Stimulated activated CD8-positive, alpha-beta memory T cell treated with anti-CD3 and anti-CD28 coated beads, Interleukin-7, amount 100 ng/mL, for 48 hours (primary cell): Measurements from ENCODE around the gene ZP2.
A peak's percentile ranks its signal among the peaks of the same experiment; 100 is the strongest.
"Not testable (repeated sequence)": the region's sequence is repeated elsewhere in the genome, so short reads cannot be mapped to it uniquely, and the experiment has no call there.

Experiments
- DNase-seq, 2 donors: peaks; one replicate each; pipeline ENCODE4 v3.0.0-alpha.2; 2020; ENCODE audit warnings: low read depth in 1 of 2; ENCODE audit errors: extremely low read depth in 1 of 2

The ZP2 gene

DNA sequence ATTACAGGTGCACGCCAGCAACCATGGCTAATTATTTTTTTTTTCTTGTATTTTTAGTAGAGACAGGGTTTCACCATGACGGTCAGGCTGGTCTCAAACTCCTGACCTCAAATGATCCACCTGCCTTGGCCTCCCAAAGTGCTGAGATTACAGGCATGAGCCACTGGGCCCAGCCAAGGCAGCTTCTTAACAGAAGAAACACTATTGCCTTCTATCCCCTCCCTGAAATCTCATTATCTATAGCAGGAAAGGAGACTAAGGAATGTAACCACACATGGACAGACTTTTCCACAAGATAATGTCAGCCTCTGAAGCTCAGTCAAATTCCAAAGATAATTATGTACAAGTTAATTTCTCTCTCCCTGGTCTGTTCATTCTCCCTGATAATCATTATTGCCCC is 5.7 kb upstream of the ZP2 start:
- no peak for DNase-seq

DNA sequence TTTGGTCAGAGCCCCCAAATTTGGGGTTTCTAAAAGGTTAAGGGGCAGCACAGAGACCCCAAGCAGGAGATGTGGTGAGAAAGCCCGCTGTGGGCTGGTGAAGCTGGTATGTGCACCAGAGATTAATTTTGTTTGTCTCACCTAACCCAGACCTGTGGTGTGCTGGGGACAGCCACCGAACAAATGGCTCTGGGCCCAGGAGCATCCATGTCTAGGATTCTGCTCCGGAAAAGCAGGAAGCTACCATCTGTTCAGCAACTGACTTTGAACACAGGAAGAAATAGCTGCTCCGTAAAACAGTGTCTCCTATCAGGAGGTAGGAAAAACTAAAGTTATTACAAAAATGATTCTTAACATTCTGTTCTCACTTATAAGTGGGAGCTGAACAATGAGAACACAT is 2.7 kb upstream of the ZP2 start:
- DNase-seq, result no peak

DNA sequence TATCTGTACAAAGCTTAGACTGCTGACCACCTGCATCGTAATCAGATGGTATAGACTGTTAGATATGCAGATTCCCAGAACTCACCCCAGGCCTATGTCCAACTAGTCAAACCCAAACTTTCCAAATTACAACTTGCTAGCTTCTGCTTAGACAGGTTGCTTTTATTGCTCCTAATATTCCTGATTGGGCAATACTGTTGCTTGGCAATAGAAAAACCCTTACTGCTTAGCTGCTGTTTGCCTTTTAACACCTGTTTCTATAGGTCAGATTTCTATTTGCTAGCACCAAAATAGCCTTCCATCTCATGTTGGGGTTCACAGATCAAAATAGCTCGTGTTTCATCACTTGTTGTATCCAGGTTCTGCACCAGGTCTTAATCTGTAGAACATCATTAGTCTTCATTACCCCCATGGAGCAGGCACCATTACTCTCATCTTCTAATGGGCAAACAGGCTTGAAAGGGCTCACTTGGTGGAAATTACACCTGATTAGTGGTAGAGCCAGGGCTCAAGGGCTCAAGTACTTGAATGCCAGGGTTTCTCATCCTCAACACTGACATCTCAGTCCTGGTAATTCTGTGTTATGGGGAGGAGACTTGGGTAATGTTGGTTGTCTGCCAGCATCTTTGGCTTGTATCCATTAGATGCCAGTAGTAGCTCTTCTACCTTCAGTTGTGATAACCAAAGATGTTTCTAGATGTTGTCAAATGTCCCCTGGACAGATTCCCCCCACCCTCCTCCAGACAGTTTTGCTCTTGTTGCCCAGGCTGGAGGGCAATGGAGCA is 2.7 kb downstream of the ZP2 start:
- no peak for DNase-seq

DNA sequence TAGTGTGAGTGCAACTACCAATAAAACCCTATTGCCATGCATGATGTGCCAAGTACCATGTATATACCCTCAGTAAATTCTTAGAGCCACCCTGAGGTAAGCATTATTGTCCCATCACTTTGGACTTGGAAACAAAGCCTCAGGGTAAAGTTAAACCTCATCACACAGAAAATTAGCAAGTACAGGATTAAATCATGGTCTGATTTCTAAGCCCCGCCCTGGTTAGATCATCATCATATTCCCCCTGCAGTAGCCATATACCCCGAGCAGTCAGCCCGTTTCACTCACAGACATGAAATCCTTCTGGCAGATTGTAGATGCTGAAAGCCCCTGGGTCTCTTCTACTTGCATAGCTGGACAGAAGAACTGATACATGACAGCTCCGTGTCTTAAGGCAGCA is 4.8 kb downstream of the ZP2 start:
- no peak for DNase-seq

DNA sequence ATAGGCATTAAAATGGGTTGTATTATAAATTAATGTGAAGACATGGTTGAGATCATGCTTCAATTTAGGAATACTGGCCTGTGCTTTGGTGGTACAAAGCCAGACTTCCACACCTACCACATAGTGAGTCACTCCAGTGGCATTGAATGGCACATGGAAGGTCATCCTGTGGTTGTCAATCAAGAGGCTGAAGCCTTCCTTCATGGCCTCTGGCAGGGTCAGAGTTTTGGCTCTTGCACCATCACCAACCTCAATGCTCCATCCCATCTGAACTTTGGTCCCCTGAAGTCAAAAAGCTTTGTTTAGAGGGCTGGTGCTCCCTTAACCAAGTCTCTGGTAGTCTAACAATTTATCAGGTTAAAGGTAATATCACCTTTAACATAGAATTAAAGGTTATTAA is 6.1 kb downstream of the ZP2 start:
- no peak for DNase-seq

DNA sequence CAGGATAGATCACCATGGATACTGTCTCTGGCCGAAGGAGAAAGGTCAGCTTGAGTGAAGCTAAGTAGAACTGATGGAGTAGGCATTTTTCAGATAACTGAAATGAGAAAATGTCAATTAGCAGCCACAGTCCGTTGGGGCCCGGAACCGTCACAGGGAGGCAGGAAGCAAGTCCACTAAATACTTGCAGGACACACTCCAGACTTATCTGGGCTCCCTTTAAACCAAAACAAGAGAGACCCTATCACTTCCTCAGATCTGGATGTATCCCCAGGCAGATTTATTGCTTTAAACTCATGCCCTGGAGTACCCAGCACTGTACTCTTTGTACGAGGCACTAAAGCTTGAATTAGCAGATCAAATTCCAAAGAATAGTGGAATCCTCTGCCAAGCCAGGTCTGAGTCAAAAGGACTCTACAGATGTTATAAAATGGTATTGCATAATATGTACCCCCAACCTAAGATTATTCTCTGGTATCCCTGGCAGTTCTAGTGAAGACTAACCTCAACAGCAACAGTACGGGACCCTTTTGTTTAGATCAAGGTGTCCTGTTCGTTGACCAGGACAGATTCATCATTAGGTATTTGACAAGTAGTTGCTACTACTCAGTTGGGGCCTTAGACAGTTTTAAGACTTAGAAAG is 8.1 kb downstream of the ZP2 start:
- no peak for DNase-seq

DNA sequence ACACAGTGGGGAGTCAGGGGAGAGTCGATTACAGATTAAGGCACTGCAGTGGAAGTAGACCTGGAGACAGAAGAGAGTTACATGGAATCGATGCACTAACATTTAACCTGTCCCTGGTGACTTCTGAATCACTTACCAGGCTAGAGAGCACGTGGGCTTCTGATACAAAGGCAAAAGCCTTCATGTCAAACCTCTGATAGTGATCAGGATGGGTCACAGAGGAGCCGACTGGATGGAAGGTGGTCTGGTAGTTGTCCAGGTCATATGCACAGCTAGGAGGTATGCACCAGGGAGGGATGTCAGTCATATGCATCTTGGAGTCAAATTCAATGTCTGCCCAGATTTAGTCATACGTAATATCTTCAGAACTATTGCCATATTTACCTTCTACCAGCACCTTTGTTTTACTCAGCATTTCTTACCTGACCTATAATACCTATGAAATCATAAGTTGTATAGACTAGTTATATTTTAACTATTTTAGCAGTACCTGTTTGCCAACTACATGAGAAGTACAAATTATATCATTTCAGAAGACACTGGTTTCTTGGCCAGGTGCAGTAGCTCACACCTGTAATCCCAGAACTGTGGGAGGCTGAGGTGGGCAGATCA is 11.7 kb downstream of the ZP2 start:
- no peak for DNase-seq

DNA sequence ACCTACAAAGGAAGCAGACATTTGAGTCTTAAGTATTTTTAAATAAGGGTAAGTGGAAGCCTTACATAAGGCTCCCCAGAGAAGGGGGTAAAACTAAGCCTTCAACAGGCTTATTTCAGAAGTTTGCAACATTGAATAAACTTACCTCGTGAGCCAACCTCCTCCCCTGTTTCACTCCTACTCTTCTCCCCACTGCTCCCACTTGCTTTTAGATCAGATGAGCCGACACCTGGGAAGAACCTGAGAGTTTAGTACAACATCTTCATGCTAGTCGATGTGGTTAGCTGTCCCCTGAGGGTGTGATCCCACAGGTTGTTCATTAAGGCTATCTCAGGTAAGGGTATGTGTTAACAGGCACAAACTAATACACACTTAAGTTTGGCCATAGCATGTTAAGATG is 13.8 kb downstream of the ZP2 start:
- DNase-seq, result no peak

DNA sequence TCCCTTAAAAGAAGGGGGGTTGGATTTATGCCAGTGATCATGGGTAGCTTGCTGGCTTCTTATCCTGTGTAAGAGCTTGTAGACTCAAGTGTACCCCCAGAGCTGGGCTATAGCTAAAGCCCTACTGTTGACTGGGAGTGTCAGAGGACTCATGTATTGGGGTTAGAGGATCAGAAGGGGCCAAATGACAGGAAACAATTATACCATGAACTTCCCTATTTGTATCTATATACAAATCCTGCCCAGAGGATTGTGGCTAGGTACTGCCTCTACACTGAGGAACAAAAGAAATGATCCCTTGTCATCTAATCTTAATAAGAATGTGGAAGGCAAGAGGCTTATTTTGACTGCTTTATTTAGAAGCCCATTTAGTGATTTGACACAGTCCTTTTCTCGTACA is 14.3 kb downstream of the ZP2 start:
- no peak for DNase-seq

DNA sequence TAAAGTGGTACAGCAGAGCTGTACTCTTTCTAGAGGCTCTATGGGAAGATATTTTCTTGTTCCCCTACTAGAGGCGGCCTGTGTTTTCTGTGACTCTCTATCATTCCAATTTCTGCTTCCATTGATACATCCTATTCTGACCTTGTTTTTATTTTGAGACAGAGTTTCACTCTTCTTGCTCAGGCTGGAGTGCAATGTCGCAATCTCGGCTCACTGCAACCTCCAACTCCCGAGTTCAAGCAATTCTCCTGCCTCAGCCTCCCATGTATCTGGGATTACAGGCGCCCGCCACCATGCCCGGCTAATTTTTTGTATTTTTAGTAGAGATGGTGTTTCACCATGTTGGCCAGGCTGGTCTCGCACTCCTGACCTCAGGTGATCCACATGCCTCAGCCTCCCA is 16.0 kb downstream of the ZP2 start:
- not testable (repeated sequence) for DNase-seq

DNA sequence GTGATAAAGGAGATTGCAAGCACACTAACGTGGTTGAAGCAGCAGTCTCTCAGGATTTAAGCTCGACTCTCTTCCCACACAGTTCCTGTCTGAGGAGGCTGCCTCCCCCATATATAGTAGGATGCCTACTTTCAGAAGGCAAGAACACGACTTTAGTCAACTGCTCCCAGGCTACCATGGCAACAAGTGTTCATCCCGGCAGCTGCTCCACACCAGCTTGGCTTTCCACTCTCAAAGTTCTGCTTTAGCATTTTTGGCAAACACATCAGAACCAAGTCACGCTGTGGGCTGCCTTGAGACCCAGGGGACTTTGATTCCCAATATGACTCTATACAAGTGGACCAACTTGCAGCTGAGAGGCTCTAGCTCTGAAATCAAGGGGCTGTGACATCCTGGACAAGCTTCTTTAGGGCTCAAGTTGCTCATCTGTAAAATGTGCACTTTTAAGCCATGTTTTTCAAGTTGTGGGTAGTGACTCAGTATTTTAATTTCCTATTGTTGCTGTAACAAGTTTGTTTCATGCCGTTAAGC is 16.5 kb downstream of the ZP2 start:
- no peak for DNase-seq

DNA sequence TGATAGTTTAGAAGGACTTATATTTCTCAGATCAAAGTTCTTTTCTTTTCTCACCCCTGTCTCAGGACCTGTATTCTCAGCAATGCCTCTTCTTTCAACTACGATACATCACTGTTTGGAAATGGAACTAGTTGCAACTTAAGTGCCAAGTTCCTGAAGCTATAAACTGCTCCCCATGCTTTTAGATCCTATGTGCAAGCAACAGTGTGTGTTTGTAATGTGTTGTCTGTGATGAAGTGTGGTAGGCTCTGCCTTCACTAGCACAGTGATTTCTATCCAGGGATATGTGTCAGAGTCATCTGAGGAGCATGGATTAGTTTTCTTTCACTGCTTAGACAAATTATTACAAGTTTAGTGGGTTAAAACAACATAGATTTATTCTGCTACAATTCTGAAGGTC is 18.4 kb downstream of the ZP2 start:
- no peak for DNase-seq

DNA sequence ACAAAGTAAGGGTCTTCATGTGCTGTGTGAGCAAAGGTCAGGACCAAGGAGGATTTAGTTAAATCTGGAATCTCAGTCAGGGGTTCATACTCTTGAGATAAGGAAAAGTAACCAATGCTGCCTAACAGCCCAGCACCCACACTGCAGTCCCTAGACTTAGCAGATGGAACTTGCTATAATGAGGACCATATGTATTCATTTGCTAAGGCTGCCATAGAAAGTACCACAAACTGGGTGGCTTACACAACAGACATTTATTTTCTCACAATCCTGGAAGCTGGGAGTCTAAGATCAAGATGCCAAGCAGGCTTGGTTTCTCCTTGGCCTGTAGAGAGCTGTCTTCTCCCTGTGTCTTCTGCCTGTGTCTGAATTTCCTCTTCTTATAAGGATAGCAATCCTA is 20.8 kb downstream of the ZP2 start:
- no peak for DNase-seq

DNA sequence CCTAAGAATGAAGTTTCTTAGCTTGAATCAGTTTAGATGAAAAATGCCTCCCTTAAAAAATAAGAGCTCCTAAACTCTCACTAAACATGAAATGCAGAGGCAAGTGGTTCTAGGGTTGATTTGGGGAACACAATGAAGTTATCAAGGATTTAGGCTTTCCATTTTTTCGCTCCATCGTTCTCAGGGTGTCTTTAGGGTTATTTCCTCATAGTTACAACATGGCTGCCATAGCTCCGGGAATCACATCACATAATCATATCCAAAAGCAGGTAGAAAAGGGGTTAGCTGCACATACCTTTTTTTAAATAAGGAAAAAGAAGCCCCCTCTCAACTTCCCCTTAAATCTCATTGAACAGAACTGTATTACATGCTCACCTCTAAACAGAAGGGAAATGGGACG is 21.4 kb downstream of the ZP2 start:
- DNase-seq, result no peak

DNA sequence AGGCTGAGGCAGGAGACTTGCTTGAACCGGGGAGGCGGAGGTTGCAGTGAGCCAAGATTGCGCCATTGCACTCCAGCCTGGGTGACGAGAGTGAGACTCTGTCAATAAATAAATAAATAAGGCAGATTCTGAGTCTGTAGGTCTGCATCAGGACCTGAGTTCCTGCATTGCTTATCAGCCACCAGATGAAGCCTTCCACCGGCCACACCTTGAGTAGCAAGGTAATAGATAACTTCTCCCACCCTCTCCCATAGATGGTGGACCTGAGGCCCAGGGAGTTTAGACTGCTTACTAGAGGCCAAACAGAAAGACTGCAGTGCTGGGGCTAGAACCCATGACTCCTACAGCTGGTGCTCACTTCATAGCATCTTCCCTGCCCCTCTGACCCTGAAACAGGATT is 22.1 kb downstream of the ZP2 start:
- DNase-seq, result no peak

DNA sequence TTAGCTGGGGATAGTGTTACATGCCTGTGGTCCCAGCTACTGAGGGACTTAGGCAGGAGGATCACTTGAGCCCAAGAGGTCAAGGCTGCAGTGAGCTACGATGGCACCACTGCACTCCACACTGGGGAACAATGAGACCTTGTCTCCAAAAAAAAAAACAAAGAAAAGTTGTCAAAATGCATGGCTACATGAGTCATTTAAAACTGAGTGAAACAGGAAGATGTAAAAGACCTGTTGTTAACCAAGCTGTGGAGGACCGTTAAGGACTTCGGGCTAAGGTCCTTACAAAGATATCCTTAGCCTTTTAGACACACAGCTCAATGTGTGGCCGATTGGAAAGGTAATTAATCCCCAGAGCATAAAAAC is 25.1 kb downstream of the ZP2 start:
- no peak for DNase-seq

DNA sequence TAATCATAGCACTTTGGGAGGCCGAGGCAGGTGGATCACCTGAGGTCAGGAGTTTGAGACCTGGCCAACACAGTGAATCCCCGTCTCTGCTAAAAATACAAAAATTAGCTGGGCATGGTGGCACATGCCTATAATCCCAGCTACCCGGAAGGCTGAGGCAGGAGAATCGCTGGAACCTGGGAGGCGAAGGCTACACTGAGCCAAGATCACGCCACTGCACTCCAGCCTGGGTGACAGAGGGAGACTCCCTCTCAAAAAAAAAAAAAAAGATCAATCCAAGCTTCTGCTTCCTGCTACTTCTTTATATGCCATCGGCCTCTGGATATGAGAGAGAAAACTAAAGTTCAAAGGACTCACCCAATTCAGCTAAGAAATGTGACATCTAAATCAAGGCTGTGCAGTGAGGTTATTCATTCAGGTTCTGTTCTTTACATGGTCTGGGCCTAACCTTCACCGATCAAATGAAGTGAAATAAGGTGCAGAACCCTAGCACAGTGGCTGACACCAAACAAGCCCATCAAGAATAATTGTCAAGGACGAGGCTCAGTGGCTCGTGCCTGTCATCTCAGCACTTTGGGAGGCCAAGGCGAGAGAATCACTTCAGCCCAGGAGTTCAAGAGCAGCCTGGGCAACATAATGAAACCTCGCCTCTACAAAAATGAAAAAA is 25.6 kb downstream of the ZP2 start:
- no peak for DNase-seq

DNA sequence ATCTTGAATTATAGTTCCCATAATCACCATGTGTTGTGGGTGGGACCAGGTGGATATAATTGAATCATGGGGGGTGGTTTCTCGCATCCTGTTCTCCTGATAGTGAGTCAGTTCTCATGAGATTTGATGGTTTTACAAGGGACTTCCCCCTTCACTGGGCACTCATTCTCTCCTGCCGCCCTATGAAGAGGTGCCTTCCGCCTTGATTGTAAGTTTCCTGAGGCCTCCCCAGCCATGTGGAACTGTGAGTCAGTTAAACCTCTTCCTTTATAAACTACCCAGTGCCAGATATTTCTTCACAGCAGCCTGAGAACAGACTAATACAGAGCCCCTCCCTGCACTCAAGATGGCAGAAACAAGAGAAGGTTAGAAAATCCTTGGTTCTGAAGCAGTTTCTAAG is 26.5 kb downstream of the ZP2 start:
- DNase-seq, result peak in 1 of 2 donors; percentile 12

DNA sequence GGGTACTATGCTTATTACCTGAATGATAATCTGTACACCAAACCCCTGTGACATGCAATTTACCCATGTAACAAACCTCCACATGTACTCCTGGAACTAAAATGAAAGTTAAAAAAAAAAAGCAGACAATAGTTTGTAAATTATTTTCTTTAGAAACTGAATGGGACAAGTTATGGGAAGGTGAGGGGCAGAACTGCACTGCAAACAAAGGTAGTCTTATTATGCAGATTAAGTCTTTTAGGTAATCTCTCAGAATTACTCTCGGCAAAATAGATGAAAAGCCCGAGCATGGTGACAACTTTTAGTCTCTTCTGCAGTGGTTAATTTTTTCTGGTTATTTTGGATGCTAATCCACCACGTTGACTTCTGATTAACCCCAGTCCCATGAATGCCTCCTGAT is 27.4 kb downstream of the ZP2 start:
- no peak for DNase-seq

DNA sequence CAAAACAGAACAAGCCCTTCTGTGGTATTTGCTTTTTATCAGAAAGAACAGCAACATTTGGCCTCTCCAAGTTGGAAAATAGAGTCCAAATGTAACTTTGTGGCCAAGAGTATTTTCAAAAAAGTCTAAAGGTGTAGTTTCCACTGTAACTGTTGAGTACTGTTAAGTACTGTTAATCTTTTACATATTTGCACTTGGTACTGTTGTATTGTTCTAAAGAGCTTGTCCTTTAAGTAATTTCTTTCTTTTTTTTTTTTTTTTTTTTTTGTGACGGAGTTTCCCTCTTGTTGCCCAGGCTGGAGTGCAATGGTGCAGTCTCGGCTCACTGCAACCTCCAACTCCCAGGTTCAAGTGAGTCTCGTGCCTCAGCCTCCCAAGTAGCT is 31.4 kb downstream of the ZP2 start:
- DNase-seq, result no peak

DNA sequence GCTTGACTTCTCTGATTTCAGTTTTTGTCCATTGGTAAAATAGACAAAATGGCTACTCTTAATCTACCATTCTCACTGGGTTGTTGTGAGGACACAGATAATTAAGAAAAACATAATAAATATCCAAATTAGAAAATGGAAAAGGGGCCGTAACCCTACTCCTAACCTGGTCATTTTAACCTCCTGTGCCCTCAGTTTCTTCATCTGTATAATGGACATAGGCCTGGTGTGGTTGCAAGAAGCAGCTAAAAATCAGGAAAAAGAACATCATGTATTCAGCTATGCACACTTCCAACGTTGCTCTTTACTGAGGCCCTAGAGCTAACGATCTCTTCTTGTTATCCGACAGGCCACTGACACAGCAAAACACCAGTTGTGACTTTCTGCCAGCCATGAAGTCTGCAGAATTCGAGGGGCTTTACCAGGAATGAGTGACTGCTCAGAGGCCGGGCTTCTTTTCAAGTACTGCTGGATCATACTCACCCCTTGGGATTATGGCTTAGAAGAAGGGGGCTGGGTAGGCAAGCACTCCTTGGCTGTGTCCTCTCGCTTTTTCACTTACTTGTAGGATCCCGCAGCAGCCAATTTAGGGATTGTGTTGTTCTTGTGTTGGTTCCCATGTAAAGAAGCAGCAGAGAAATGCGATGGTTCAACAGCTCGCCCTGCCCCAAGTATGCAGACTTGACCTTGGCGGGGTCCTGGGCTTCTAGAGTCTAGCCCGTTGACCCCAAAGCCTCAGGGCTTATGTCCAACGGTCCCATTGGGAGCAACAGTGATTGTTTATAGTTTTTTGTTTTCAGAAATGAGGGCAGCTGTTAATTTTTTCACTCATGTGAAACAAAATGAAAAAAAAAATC is 32.0 kb downstream of the ZP2 start:
- DNase-seq, result no peak
